ENCODE results near the gene UNC13B.

The UNC13B gene

GRCh38 chr9:35277628-35278359 is 116.0 kb downstream of the UNC13B start:
- TF ChIP-seq YY1 (IDR thresholded peaks at IDR 0.05; ENCODE audit: insufficient read depth, insufficient read length) (no peak), ZNF274 (IDR thresholded peaks at IDR 0.05; ENCODE audit: low read depth, low read length) (no peak), SUZ12 (IDR thresholded peaks at IDR 0.05; ENCODE audit: extremely low read depth, insufficient read depth, insufficient read length) (no peak)
- Histone ChIP-seq H3K9me3 (ENCODE audit: insufficient read depth, low read length) (no peaks in the 10 kb centered on the region), H3K4me1 (ENCODE audit: insufficient read depth, insufficient read length) (no peaks in the 10 kb centered on the region), H3K4me3 (ENCODE audit: insufficient read length, low read depth) (no peak overlapping the region), H3K9ac (ENCODE audit: insufficient read length, low read depth) (no peak overlapping the region), H3K36me3 (ENCODE audit: insufficient read depth, insufficient read length, low read length) (no peaks in the 10 kb centered on the region), H3K27me3 (ENCODE audit: insufficient read depth, insufficient read length) (no peaks in the 10 kb centered on the region)
- no peak for DNase-seq (ENCODE audit: low read depth, low spot score)

- Histone ChIP-seq H3K4me1 (ENCODE audit: insufficient read depth, insufficient read length) (no peaks in the 10 kb centered on the region), H3K27me3 (ENCODE audit: insufficient read depth, insufficient read length) (no peaks in the 10 kb centered on the region), H3K36me3 (ENCODE audit: insufficient read depth, insufficient read length, low read length) (no peaks in the 10 kb centered on the region), H3K4me3 (ENCODE audit: insufficient read length, low read depth) (no peak overlapping the region), H3K9me3 (ENCODE audit: insufficient read depth, low read length) (no peaks in the 10 kb centered on the region), H3K9ac (ENCODE audit: insufficient read length, low read depth) (no peak overlapping the region)
- no peak for DNase-seq (ENCODE audit: low read depth, low spot score)
- no peak for TF ChIP-seq SUZ12 (IDR thresholded peaks at IDR 0.05; ENCODE audit: extremely low read depth, insufficient read depth, insufficient read length)
- TF ChIP-seq ZNF274 (IDR thresholded peaks at IDR 0.05; ENCODE audit: low read depth, low read length), result no peak
- TF ChIP-seq YY1 (IDR thresholded peaks at IDR 0.05; ENCODE audit: insufficient read depth, insufficient read length), result no peak
Measured at GRCh38 chr9:35279946-35280345, 118.1 kb downstream of the UNC13B start.

- Histone ChIP-seq H3K4me3 (ENCODE audit: insufficient read length, low read depth) (no peak overlapping the region), H3K27me3 (ENCODE audit: insufficient read depth, insufficient read length) (no peaks in the 10 kb centered on the region), H3K4me1 (ENCODE audit: insufficient read depth, insufficient read length) (no peaks in the 10 kb centered on the region), H3K36me3 (ENCODE audit: insufficient read depth, insufficient read length, low read length) (no peaks in the 10 kb centered on the region), H3K9me3 (ENCODE audit: insufficient read depth, low read length) (no peaks in the 10 kb centered on the region), H3K9ac (ENCODE audit: insufficient read length, low read depth) (no peak overlapping the region)
- DNase-seq (ENCODE audit: low read depth, low spot score), result no peak
- TF ChIP-seq YY1 (IDR thresholded peaks at IDR 0.05; ENCODE audit: insufficient read depth, insufficient read length), result no peak
- TF ChIP-seq ZNF274 (IDR thresholded peaks at IDR 0.05; ENCODE audit: low read depth, low read length), result no peak
- no peak for TF ChIP-seq SUZ12 (IDR thresholded peaks at IDR 0.05; ENCODE audit: extremely low read depth, insufficient read depth, insufficient read length)
Measured at GRCh38 chr9:35280399-35280798, 118.6 kb downstream of the UNC13B start.

- no peak for TF ChIP-seq SUZ12 (IDR thresholded peaks at IDR 0.05; ENCODE audit: extremely low read depth, insufficient read depth, insufficient read length)
- no peak for TF ChIP-seq ZNF274 (IDR thresholded peaks at IDR 0.05; ENCODE audit: low read depth, low read length)
- TF ChIP-seq YY1 (IDR thresholded peaks at IDR 0.05; ENCODE audit: insufficient read depth, insufficient read length), result no peak
- Histone ChIP-seq H3K4me3 (ENCODE audit: insufficient read length, low read depth) (no peak overlapping the region), H3K27me3 (ENCODE audit: insufficient read depth, insufficient read length) (no peaks in the 10 kb centered on the region), H3K9me3 (ENCODE audit: insufficient read depth, low read length) (no peaks in the 10 kb centered on the region), H3K4me1 (ENCODE audit: insufficient read depth, insufficient read length) (no peaks in the 10 kb centered on the region), H3K36me3 (ENCODE audit: insufficient read depth, insufficient read length, low read length) (no peaks in the 10 kb centered on the region), H3K9ac (ENCODE audit: insufficient read length, low read depth) (no peak overlapping the region)
- DNase-seq (ENCODE audit: low read depth, low spot score), result no peak
Measured at GRCh38 chr9:35285731-35286130, 123.9 kb downstream of the UNC13B start.

- no peak for DNase-seq (ENCODE audit: low read depth, low spot score)
- Histone ChIP-seq H3K27me3 (ENCODE audit: insufficient read depth, insufficient read length) (no peaks in the 10 kb centered on the region), H3K9ac (ENCODE audit: insufficient read length, low read depth) (no peak overlapping the region), H3K4me1 (ENCODE audit: insufficient read depth, insufficient read length) (no peaks in the 10 kb centered on the region), H3K4me3 (ENCODE audit: insufficient read length, low read depth) (no peak overlapping the region), H3K36me3 (ENCODE audit: insufficient read depth, insufficient read length, low read length) (no peaks in the 10 kb centered on the region), H3K9me3 (ENCODE audit: insufficient read depth, low read length) (no peaks in the 10 kb centered on the region)
- no peak for TF ChIP-seq YY1 (IDR thresholded peaks at IDR 0.05; ENCODE audit: insufficient read depth, insufficient read length)
- TF ChIP-seq ZNF274 (IDR thresholded peaks at IDR 0.05; ENCODE audit: low read depth, low read length), result no peak
- no peak for TF ChIP-seq SUZ12 (IDR thresholded peaks at IDR 0.05; ENCODE audit: extremely low read depth, insufficient read depth, insufficient read length)
Measured at GRCh38 chr9:35286381-35286780, 124.6 kb downstream of the UNC13B start.

GRCh38 chr9:35287987-35288632 is 126.3 kb downstream of the UNC13B start:
- Histone ChIP-seq H3K9ac (ENCODE audit: insufficient read length, low read depth) (no peak overlapping the region), H3K36me3 (ENCODE audit: insufficient read depth, insufficient read length, low read length) (no peaks in the 10 kb centered on the region), H3K4me3 (ENCODE audit: insufficient read length, low read depth) (no peak overlapping the region), H3K4me1 (ENCODE audit: insufficient read depth, insufficient read length) (no peaks in the 10 kb centered on the region), H3K9me3 (ENCODE audit: insufficient read depth, low read length) (no peaks in the 10 kb centered on the region), H3K27me3 (ENCODE audit: insufficient read depth, insufficient read length) (no peaks in the 10 kb centered on the region)
- TF ChIP-seq YY1 (IDR thresholded peaks at IDR 0.05; ENCODE audit: insufficient read depth, insufficient read length) (no peak), ZNF274 (IDR thresholded peaks at IDR 0.05; ENCODE audit: low read depth, low read length) (no peak), SUZ12 (IDR thresholded peaks at IDR 0.05; ENCODE audit: extremely low read depth, insufficient read depth, insufficient read length) (no peak)
- DNase-seq (ENCODE audit: low read depth, low spot score), result no peak

- TF ChIP-seq YY1 (IDR thresholded peaks at IDR 0.05; ENCODE audit: insufficient read depth, insufficient read length) (no peak), SUZ12 (IDR thresholded peaks at IDR 0.05; ENCODE audit: extremely low read depth, insufficient read depth, insufficient read length) (no peak), ZNF274 (IDR thresholded peaks at IDR 0.05; ENCODE audit: low read depth, low read length) (no peak)
Measured at GRCh38 chr9:35288778-35289177, 127.0 kb downstream of the UNC13B start.

More at GRCh38 chr9:35288778-35289177, 127.0 kb downstream of the UNC13B start:
- no peak overlapping the region for H3K9ac ChIP-seq (ENCODE audit: insufficient read length, low read depth)
- H3K4me3 ChIP-seq (ENCODE audit: insufficient read length, low read depth), result no peak overlapping the region
- no peaks in the 10 kb centered on the region for H3K36me3 ChIP-seq (ENCODE audit: insufficient read depth, insufficient read length, low read length)
- H3K9me3 ChIP-seq (ENCODE audit: insufficient read depth, low read length), result no peaks in the 10 kb centered on the region
- no peaks in the 10 kb centered on the region for H3K4me1 ChIP-seq (ENCODE audit: insufficient read depth, insufficient read length)
- H3K27me3 ChIP-seq (ENCODE audit: insufficient read depth, insufficient read length), result no peaks in the 10 kb centered on the region
- DNase-seq (ENCODE audit: low read depth, low spot score), result no peak
